ENCODE data around the gene PSMD3. TPM values are rescaled to one million over a fixed set of nuclear protein-coding genes. Genes with fewer than 3 reads are reported as not detected.
A peak's percentile ranks its signal among the peaks of the same experiment; 100 is the strongest.

The PSMD3 gene
- total and polyA plus RNA-seq, 2 of the 4 experiments (the other 2 are of a cell fraction), result 123 to 155 TPM

DNA sequence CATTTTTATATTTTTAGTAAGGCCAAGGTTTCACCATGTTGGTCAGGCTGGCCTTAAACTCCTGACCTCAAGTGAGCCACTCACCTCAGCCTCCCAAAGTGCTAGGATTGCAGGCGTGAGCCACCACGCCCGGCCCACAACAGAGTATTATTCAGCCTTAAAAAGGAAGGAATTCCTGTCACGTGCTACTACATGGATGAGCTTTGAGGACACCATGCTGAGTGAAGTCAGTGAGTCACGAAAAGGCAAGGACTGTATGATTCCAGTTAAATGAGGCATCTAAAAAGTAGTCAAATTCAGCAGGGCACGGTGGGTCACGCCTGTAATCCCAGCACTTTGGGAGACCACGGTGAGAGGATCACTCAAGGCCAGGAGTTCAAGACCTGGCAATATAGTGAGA, 44.3 kb downstream of the PSMD3 start (continued):
- TF ChIP-seq NFE2L2 (IDR thresholded peaks at IDR 0.05; ENCODE audit: low read depth, low read length) (no peak), RFX5 (IDR thresholded peaks at IDR 0.05; ENCODE audit: low read depth, low read length) (no peak), MAFK (IDR thresholded peaks at IDR 0.05; ENCODE audit: low read depth, low read length) (no peak)
- TF ChIP-seq, protein P1, sequence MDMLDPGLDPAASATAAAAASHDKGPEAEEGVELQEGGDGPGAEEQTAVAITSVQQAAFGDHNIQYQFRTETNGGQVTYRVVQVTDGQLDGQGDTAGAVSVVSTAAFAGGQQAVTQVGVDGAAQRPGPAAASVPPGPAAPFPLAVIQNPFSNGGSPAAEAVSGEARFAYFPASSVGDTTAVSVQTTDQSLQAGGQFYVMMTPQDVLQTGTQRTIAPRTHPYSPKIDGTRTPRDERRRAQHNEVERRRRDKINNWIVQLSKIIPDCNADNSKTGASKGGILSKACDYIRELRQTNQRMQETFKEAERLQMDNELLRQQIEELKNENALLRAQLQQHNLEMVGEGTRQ (IDR thresholded peaks at IDR 0.05; ENCODE audit: low read depth, low read length), result no peak

DNA sequence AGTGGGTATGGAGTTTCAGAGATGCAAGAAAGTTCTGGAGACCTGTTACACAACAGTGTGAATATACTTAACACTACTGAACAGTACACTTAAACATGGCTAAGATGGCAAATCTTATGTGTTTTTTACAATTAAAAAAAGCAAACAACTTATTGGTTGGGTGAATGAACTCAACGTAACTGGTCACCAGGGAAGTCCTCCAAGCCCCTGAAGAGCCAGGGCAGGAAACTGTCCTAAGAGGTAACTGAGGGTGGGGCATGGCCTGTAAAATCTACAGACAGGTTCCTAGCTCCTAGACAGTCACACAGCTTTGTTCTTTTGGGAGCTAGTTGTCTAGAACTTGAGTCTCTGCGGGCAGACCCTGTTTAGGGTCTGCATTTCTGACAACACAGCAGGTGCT, 45.0 kb downstream of the PSMD3 start:
- Histone ChIP-seq H4K20me1 (ENCODE audit: insufficient read depth, low read length) (no peaks in the 10 kb centered on the region), H3K9me3 (ENCODE audit: control insufficient read depth, insufficient read depth, low read length) (no peaks in the 10 kb centered on the region), H3K4me3 (ENCODE audit: insufficient read depth, low read depth, low read length) (no peak overlapping the region), H3K27me3 (ENCODE audit: control insufficient read depth, insufficient read depth, low read length) (no peaks in the 10 kb centered on the region), H4K5ac (ENCODE audit: low read depth, low read length) (no peak overlapping the region), H3K27ac (ENCODE audit: insufficient read depth, low read length) (no peak overlapping the region), H3K36me3 (ENCODE audit: control insufficient read depth, insufficient read depth, low read length) (peaks cover 41% of the 10 kb centered on the region), H3K79me1 (ENCODE audit: low read depth in 1 of 2, low read length in 2 of 2) (no peaks in the 10 kb centered on the region), H3K18ac (ENCODE audit: low read depth, low read length) (no peak overlapping the region), H3K4ac (ENCODE audit: low read depth, low read length) (0 out of 2 replicates have a peak overlapping the region, but pooled peaks have one; percentile 16), H3K9me1 (ENCODE audit: insufficient read depth, low read length) (peaks cover 2% of the 10 kb centered on the region; the same call in 1 of the 2 replicates), H3K9ac (ENCODE audit: low read depth, low read length) (no peak overlapping the region), H3K56ac (ENCODE audit: extremely low read depth, insufficient read depth, low read length) (no peak overlapping the region), H2BK120ac (ENCODE audit: low read depth, low read length) (no peak overlapping the region), H2BK15ac (ENCODE audit: low read depth, low read length) (no peak overlapping the region), H2AK5ac (ENCODE audit: low read depth, low read length) (no peak overlapping the region), H2AFZ (replicated peaks; ENCODE audit: low read length, poor library complexity) (no peak overlapping the region), H2AK9ac (replicated peaks; ENCODE audit: low read depth, low read length, poor library complexity) (no peak overlapping the region), H2BK5ac (ENCODE audit: low read depth, low read length, poor library complexity, severe bottlenecking) (no peak overlapping the region), H2BK20ac (ENCODE audit: low read depth, low read length) (no peak overlapping the region), H3K14ac (replicated peaks; ENCODE audit: low read depth, low read length) (no peak overlapping the region), H3K23ac (ENCODE audit: low read depth, low read length) (no peak overlapping the region), H3K4me2 (ENCODE audit: low read depth, low read length) (no peak overlapping the region), H4K91ac (ENCODE audit: insufficient read depth, low read depth, low read length) (no peak overlapping the region), H4K8ac (ENCODE audit: low read depth in 2 of 2, low read length in 2 of 2) (no peak overlapping the region), H3K4me1 (ENCODE audit: control insufficient read depth, insufficient read depth, low read length) (peaks cover 19% of the 10 kb centered on the region)
- intact Hi-C loops (cut with micrococcal nuclease) (no loop called here), dilution Hi-C loops (cut with HindIII; ENCODE audit: low sequenced_read_pairs, unreplicated experiment) (no loop called here), in situ Hi-C loops (cut with MboI; ENCODE audit: low sequenced_read_pairs) (loop anchor here (10.0 kb wide), 1 partner anchor 259 kb away; the partner anchor contains the start of gene CDC6)
- BruUV-seq (replicated peaks), result no TSS peak
- CTCF ChIA-PET, result interaction anchor here (0.5 to 1.1 kb wide), 2 partner anchors 12 to 121 kb away, joined by 4 read pairs; no protein-coding TSS in a partner anchor
- POLR2A ChIA-PET (ENCODE audit: unreplicated experiment), result no interaction called here
- WGBS, 2 experiments (ENCODE audit: extremely low coverage in 2 of 2, insufficient read length in 1 of 2), result 60% methylated on average over 1 of the region's 2 CpGs; no CpG with 5 or more reads in 1 of the 2 experiments
- ATAC-seq (ENCODE audit: low read depth), result no peak
- no peak for DNase-seq
- TF ChIP-seq, protein P1 (IDR thresholded peaks at IDR 0.05; ENCODE audit: low read depth, low read length), result no peak
- TF ChIP-seq, protein P2, sequence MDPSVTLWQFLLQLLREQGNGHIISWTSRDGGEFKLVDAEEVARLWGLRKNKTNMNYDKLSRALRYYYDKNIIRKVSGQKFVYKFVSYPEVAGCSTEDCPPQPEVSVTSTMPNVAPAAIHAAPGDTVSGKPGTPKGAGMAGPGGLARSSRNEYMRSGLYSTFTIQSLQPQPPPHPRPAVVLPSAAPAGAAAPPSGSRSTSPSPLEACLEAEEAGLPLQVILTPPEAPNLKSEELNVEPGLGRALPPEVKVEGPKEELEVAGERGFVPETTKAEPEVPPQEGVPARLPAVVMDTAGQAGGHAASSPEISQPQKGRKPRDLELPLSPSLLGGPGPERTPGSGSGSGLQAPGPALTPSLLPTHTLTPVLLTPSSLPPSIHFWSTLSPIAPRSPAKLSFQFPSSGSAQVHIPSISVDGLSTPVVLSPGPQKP (IDR thresholded peaks at IDR 0.05; ENCODE audit: borderline replicate concordance, low read depth, low read length), result no peak
- TF ChIP-seq NFE2L2 (IDR thresholded peaks at IDR 0.05; ENCODE audit: low read depth, low read length) (no peak), SMC3 (IDR thresholded peaks at IDR 0.05; ENCODE audit: low read depth, low read length) (no peak), CHD1 (IDR thresholded peaks at IDR 0.05; ENCODE audit: low read depth, low read length) (no peak), BHLHE40 (IDR thresholded peaks at IDR 0.05; ENCODE audit: low read depth, low read length) (no peak), FOS (IDR thresholded peaks at IDR 0.05; ENCODE audit: low read depth, low read length) (no peak), CEBPB (IDR thresholded peaks at IDR 0.05; ENCODE audit: low read depth, low read length) (no peak), MAZ (IDR thresholded peaks at IDR 0.05; ENCODE audit: borderline replicate concordance, low read depth, low read length) (no peak)
- TF ChIP-seq, protein P3, sequence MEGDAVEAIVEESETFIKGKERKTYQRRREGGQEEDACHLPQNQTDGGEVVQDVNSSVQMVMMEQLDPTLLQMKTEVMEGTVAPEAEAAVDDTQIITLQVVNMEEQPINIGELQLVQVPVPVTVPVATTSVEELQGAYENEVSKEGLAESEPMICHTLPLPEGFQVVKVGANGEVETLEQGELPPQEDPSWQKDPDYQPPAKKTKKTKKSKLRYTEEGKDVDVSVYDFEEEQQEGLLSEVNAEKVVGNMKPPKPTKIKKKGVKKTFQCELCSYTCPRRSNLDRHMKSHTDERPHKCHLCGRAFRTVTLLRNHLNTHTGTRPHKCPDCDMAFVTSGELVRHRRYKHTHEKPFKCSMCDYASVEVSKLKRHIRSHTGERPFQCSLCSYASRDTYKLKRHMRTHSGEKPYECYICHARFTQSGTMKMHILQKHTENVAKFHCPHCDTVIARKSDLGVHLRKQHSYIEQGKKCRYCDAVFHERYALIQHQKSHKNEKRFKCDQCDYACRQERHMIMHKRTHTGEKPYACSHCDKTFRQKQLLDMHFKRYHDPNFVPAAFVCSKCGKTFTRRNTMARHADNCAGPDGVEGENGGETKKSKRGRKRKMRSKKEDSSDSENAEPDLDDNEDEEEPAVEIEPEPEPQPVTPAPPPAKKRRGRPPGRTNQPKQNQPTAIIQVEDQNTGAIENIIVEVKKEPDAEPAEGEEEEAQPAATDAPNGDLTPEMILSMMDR (conservative IDR thresholded peaks at IDR 0.05; ENCODE audit: low read depth, low read length), result no peak
